SU-DHL-6 (cell line): ENCODE data around the gene RABL2B.

Experiments used
- CTCF ChIP-seq: fragments of 200-600 bp; sonication (generic); IDR thresholded peaks from one replicate; pipeline ENCODE4 v1.5.1; 2017; ENCODE audit warnings: antibody characterized with exemption, mild to moderate bottlenecking, low read length, moderate library complexity; ENCODE audit not compliant: insufficient read depth, poor library complexity, severe bottlenecking
- EZH2phosphoT487 ChIP-seq: fragments of 200-600 bp; sonication (generic), shearing (Covaris generic); conservative IDR thresholded peaks from 2 replicates; pipeline ENCODE4 v1.6.1; 2018; ENCODE audit warnings: mild to moderate bottlenecking, antibody characterized with exemption, low read length, moderate library complexity, mixed read lengths

DNA sequence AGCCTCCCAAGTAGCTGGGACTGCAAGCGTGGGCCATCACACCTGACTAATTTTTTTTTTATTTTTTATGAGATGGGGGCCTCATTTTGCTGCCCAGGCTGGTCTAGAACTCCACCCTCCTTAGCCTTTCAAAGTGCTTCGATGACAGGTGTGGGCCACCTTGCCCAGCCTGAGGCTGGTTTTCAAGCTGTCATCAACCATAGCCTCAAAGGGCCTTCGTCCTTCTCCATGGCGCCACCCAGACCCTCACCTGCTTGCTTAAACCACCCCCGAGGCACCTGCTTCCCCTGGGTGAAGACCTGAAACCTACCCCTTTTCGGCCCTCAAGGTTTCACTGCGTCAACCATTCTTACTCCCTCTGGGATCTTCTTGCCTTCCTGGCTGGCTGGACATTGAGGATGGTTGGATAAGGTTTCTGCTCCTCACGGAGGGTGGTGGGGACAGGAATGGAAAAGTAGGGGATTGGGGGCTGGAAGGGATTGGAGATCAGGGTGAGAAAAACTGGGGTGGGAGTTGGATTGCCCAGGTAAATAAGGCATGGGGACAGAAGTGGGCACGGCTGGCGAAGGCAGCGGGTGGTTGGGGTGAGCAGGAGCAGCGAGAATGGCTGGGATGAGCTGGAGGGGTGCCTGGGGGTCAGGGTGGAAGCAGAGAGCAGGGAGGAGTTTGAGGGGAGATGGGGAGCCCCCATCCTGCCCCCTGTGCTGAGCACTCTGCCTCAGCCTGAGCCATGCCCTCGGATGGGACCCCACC, 48.3 kb downstream of the RABL2B start:
- TF ChIP-seq CTCF (no peak), EZH2phosphoT487 (no peak)
